Prostate gland (tissue), 2 donors: ENCODE data around the gene HOXD13.

Experiments
- CTCF ChIP-seq, 4 experiments: fragments of 200-600 bp in 2 of 4; fragments of 450-650 bp in 2 of 4; sonication (generic) in 2 of 4; IDR thresholded peaks; 1 replicate in 3 of 4; 2 replicates in 1 of 4; pipeline ENCODE4 v1.5.1; 2016 to 2019; ENCODE audit warnings: antibody characterized with exemption in 4 of 4, mild to moderate bottlenecking in 2 of 4, moderate library complexity in 2 of 4
- POLR2A ChIP-seq: fragments of 450-650 bp; IDR thresholded peaks from one replicate; pipeline ENCODE4 v1.6.1; 2016; ENCODE audit warnings: antibody characterized with exemption, mild to moderate bottlenecking

- TF ChIP-seq CTCF (IDR thresholded peaks at IDR 0.05) (no peak), POLR2A (no peak)
Observed at GRCh38 chr2:176063958-176064357, 28.6 kb upstream of the HOXD13 start.
